HG03159 (cell line): ENCODE measurements around the gene RNF213.
"Not testable (repeated sequence)": the region's sequence is repeated elsewhere in the genome, so short reads cannot be mapped to it uniquely, and the experiment has no call there.

Experiments
- ATAC-seq: cut with Tn5 transposase; IDR thresholded peaks from one replicate; pipeline ENCODE4 v1.9.1; 2021; ENCODE audit warnings: mild to moderate bottlenecking, moderate library complexity; ENCODE audit not compliant: unreplicated experiment

RNF213 gene

GRCh38 chr17:80223838-80224497 lies 36.7 kb upstream of the RNF213 start:
- no peak for ATAC-seq

- ATAC-seq = no peak
Measured at GRCh38 chr17:80224683-80225082, 36.0 kb upstream of the RNF213 start.

GRCh38 chr17:80225230-80225629 lies 35.4 kb upstream of the RNF213 start:
- no peak for ATAC-seq

- ATAC-seq = no peak
Measured at GRCh38 chr17:80227156-80227555, 33.5 kb upstream of the RNF213 start.

DNA sequence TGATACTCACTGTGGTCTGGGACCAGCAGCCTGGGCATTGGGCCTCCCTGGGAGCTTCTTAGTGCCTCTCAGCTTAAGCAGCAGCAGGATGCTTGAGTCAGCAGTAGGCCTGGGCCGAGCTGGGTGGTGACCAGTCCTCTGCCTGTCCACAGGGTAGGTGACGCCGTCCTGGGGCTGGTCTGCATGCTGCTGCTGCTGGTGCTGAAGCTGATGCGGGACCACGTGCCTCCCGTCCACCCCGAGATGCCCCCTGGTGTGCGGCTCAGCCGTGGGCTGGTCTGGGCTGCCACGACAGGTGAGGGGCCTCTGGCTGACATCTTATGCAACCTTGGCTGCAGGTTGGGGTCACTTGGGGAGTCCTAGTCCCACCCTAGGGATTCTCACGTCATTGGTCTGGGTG lies 33.0 kb upstream of the RNF213 start:
- ATAC-seq = no peak

DNA sequence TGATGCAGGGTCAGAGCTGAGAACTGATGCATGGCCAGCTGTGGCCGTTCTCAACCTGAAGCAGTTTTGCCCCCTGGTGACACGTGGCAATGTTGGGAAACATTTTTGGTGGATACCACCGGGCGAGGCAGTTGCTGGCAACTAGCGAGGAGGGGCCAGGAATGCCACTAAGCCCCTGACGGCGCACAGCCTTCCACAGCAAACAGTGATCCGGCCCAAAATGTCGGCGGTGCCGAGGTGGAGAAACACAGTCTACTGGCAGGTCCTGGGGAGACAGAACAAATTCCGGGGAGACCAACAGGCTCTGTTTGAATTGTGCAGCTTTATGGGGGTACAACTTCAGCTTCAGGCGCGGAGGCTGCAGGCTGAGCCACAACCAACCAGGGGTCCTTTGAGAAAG lies 32.2 kb upstream of the RNF213 start:
- no peak for ATAC-seq

DNA sequence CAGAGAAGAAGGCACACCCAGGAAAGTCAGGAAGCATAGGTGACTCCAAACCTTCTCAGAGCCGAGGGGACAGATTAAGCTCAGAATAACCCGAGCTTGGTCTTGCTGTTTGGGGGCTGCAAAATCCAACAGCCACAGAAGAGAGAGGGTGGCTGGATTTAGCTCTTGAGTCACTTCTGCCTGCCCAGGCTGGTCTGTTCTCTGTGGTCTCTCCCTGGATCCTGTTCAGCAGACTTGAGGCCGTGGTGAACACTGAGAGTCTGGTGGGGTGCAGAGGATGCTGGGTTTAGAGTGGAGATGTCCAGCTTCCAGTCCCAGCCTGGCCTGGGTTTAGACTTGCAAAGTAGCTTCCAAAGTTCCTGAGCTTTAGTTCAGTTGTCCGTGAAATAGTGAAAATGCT lies 31.6 kb upstream of the RNF213 start:
- no peak for ATAC-seq

DNA sequence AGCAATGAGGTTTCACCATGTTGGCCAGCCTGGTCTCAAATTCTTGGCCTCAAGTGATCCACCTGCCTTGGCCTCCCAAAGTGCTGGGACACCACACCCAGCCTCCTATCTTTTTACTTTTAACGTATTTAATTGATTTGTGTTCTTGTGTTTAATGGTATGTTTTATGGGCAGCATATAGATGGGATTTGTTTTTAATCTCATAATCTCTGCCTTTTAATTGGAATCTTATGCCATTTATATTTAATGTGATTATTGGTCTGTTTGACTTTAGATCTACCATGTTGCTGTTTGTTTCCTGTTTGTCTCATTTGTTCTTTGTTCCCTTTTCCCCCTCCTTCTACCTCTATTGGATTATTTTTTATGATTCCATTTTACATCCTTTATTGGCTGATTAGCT lies 28.2 kb upstream of the RNF213 start:
- ATAC-seq = no peak

- ATAC-seq = no peak
Measured at GRCh38 chr17:80233202-80233601, 27.4 kb upstream of the RNF213 start.

DNA sequence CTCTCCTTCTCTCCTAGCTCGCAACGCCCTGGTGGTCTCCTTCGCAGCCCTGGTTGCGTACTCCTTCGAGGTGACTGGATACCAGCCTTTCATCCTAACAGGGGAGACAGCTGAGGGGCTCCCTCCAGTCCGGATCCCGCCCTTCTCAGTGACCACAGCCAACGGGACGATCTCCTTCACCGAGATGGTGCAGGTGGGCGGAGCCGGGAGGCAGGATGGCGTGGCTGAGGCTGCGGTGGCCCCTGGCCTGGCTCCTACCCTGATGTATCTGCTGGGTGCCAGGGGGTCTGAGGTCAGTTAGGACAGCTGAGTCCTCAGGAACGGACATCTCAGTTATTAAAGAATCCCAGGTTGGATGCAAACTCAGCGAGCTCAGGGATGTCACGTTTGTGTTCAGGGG lies 23.7 kb upstream of the RNF213 start:
- ATAC-seq = no peak

GRCh38 chr17:80237386-80237785 lies 23.3 kb upstream of the RNF213 start:
- no peak for ATAC-seq

GRCh38 chr17:80242505-80242904 lies 18.1 kb upstream of the RNF213 start:
- ATAC-seq = no peak

DNA sequence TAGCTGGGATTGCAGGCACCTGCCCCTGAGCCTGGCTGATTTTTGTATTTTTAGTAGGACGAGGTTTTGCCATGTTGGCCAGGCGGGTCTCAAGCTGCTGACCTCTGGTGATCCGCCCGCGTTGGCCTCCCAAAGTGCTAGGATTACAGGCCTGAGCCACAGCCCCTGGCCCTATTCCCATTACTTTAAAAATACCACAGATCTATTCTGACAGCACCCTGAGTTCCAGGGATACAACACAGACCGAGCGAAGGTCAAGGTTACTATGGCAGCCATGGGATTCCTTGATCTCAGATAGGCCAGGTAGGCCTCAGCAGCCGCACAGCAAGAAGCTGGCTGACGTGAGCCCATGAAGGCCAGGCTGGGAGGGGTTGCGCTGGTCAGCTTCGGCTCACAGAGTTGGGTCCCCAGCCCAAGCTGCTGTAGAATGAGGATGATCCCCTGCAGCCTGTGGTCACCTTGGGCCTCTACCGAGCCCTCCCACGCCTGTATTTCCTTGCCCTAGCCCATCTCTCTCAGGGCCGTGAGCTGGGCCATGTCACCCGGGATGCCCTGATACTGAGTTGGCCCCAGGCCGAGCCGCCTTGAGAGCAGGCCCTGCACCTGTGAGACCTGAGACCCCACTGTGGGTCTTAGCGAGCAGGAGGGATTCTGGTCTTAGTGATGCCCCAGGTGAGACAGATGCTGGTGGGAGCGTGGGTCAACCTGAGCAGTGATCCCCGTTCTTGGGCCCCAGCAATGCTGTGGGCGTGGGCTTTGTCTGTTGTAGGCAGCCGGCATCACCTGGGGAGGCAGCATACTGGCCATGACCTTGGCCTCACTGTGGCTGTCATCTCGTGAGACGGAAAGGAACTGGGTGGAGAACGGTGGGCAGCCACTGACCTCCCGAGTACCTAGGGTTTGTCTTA lies 16.9 kb upstream of the RNF213 start:
- ATAC-seq = no peak

- ATAC-seq = not testable (repeated sequence)
Measured at GRCh38 chr17:80244448-80244847, 16.2 kb upstream of the RNF213 start.

GRCh38 chr17:80244871-80245509 lies 15.7 kb upstream of the RNF213 start:
- no peak for ATAC-seq

- ATAC-seq = no peak
Measured at GRCh38 chr17:80245566-80246265, 14.9 kb upstream of the RNF213 start.

DNA sequence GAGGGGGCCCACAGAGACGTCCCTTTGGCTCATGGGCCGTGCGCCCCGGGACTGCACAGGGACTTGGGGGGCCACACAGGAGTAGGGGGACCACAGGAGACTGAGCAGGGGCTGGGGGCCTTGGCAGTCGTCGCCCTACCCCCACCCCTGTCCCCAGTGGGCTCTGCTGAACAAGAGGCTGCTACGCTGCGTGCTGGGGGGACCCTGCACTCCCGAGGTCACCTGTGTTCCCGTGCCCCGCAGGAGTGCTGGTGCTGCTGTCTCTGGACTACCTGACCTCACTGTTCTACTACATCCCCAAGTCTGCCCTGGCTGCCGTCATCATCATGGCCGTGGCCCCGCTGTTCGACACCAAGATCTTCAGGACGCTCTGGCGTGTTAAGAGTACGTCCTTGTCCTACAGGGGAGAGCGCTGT lies 14.4 kb upstream of the RNF213 start:
- no peak for ATAC-seq

- ATAC-seq = no peak
Measured at GRCh38 chr17:80246726-80247125, 13.9 kb upstream of the RNF213 start.

DNA sequence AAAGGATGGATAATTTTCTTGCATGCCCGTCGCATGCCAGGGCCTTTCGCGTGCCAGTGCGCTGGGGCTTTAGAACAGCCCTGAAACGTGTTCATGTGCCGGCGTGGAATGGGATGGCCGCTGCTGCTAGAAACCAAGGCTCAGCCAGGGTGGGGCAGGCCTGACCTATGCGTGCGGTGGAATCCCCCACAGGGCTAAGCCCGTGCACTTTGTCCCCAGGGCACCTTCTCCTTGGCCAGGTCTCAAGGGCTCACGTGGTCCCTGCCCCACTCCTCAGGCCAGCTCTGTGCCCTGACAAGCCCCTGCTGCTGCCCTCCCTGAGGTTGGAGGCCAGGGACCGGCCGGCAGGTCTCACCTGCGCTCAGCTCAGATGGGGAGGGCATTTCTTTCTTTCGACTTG lies 13.1 kb upstream of the RNF213 start:
- no peak for ATAC-seq

- no peak for ATAC-seq
Measured at GRCh38 chr17:80248001-80248893, 12.4 kb upstream of the RNF213 start.
